Stimulated activated CD4-positive, alpha-beta T cell treated with anti-CD3 and anti-CD28 coated beads, Interleukin-4, amount 100 ng/mL, for 24 hours (primary cell): ENCODE results near the gene SLC28A2.
"Not testable (repeated sequence)": the region's sequence is repeated elsewhere in the genome, so short reads cannot be mapped to it uniquely, and the experiment has no call there.

Experiments
- DNase-seq: peaks from one replicate; pipeline ENCODE4 v3.0.0-alpha.2; 2020

The SLC28A2 gene

GRCh38 chr15:45251888-45252287, at the start of gene SLC28A2:
Gene SLC28A2, plus strand, starts transcription at chr15:45252234. Its CDS starts 982 bp downstream, at chr15:45253216.
- DNase-seq, result no peak

- DNase-seq, result no peak
Measured at GRCh38 chr15:45203182-45203581, 48.9 kb upstream of the SLC28A2 start.

GRCh38 chr15:45205192-45205591, 46.8 kb upstream of the SLC28A2 start:
- DNase-seq, result peak; percentile 69

GRCh38 chr15:45212493-45212892, 39.5 kb upstream of the SLC28A2 start:
- DNase-seq, result no peak

GRCh38 chr15:45221053-45221599, 30.9 kb upstream of the SLC28A2 start:
- DNase-seq, result no peak

- no peak for DNase-seq
Measured at GRCh38 chr15:45221967-45222366, 30.1 kb upstream of the SLC28A2 start.

GRCh38 chr15:45224621-45225217, 27.3 kb upstream of the SLC28A2 start:
- no peak for DNase-seq

- no peak for DNase-seq
Measured at GRCh38 chr15:45225506-45226273, 26.3 kb upstream of the SLC28A2 start.

- no peak for DNase-seq
Measured at GRCh38 chr15:45228931-45229330, 23.1 kb upstream of the SLC28A2 start.

GRCh38 chr15:45230245-45230965, 21.6 kb upstream of the SLC28A2 start:
- DNase-seq, result no peak

- no peak for DNase-seq
Measured at GRCh38 chr15:45231132-45231531, 20.9 kb upstream of the SLC28A2 start.

- no peak for DNase-seq
Measured at GRCh38 chr15:45231864-45232562, 20.0 kb upstream of the SLC28A2 start.

GRCh38 chr15:45234562-45235235, 17.3 kb upstream of the SLC28A2 start:
- DNase-seq, result no peak

- not testable (repeated sequence) for DNase-seq
Measured at GRCh38 chr15:45236806-45237205, 15.2 kb upstream of the SLC28A2 start.

- no peak for DNase-seq
Measured at GRCh38 chr15:45242289-45242688, 9.7 kb upstream of the SLC28A2 start.

- DNase-seq, result no peak
Measured at GRCh38 chr15:45249125-45249780, 2.8 kb upstream of the SLC28A2 start.

GRCh38 chr15:45253330-45253729, 1.3 kb downstream of the SLC28A2 start:
- no peak for DNase-seq

- no peak for DNase-seq
Measured at GRCh38 chr15:45254405-45254804, 2.4 kb downstream of the SLC28A2 start.

GRCh38 chr15:45254824-45255223, 2.8 kb downstream of the SLC28A2 start:
- not testable (repeated sequence) for DNase-seq

GRCh38 chr15:45259796-45260195, 7.8 kb downstream of the SLC28A2 start:
- no peak for DNase-seq

- DNase-seq, result no peak
Measured at GRCh38 chr15:45262906-45263461, 10.9 kb downstream of the SLC28A2 start.
